ENCODE results near the gene TIRAP. TPM values are rescaled to one million over a fixed set of nuclear protein-coding genes. Genes with fewer than 3 reads are reported as not detected.

TIRAP gene
- total RNA-seq, 1 experiment from 2014 or later = 11.9 TPM

DNA sequence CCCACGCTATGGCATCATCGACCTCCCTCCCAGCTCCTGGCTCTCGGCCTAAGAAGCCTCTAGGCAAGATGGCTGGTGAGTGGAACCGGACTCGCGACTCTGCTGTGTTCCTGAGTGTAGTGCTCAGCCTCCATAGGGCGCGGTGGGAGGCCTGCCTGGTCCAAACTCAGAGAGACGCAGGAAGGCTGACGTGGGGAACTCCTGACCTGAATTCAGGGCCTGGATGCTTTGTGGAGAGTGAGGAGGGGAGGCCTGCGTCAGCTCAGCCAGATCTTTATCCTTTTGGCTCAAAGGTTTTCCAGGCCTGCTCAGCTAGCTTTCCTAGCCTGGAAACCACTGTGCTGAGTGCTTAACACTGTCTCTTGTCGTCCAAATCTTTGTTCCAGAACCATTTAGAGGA is 8.0 kb downstream of the TIRAP start:
- Mint-ChIP-seq H3K27me3 (ENCODE audit: insufficient read depth, unreplicated experiment) (no peaks in the 10 kb centered on the region), H3K9me3 (ENCODE audit: unreplicated experiment) (no peaks in the 10 kb centered on the region), H3K4me3 (ENCODE audit: unreplicated experiment) (no peak overlapping the region), H3K4me1 (ENCODE audit: insufficient read depth, unreplicated experiment) (no peaks in the 10 kb centered on the region), H3K36me3 (ENCODE audit: insufficient read depth, unreplicated experiment) (peaks cover 50% of the 10 kb centered on the region), H3K27ac (ENCODE audit: low read depth, unreplicated experiment) (no peak overlapping the region)
- ChIA-PET POLR2A (interaction anchor here (1.1 kb wide), 1 partner anchor 13 kb away, joined by 5 read pairs; the partner anchor contains the start of gene DCPS), CTCF (interaction anchor here (0.7 to 1.3 kb wide), 3 partner anchors 19 to 33 kb away, joined by 3 to 9 read pairs (median 4); no protein-coding TSS in a partner anchor)
- intact Hi-C loops (cut with micrococcal nuclease) = no loop called here
- DNase-seq (ENCODE audit: unreplicated experiment) = no peak
- no TSS peak for BruUV-seq (replicated peaks)
- TF ChIP-seq, protein P1, sequence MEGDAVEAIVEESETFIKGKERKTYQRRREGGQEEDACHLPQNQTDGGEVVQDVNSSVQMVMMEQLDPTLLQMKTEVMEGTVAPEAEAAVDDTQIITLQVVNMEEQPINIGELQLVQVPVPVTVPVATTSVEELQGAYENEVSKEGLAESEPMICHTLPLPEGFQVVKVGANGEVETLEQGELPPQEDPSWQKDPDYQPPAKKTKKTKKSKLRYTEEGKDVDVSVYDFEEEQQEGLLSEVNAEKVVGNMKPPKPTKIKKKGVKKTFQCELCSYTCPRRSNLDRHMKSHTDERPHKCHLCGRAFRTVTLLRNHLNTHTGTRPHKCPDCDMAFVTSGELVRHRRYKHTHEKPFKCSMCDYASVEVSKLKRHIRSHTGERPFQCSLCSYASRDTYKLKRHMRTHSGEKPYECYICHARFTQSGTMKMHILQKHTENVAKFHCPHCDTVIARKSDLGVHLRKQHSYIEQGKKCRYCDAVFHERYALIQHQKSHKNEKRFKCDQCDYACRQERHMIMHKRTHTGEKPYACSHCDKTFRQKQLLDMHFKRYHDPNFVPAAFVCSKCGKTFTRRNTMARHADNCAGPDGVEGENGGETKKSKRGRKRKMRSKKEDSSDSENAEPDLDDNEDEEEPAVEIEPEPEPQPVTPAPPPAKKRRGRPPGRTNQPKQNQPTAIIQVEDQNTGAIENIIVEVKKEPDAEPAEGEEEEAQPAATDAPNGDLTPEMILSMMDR (IDR thresholded peaks at IDR 0.05; ENCODE audit: unreplicated experiment) = no peak

- CTCF ChIA-PET = interaction anchor here (0.7 to 1.3 kb wide), 3 partner anchors 17 to 187 kb away, joined by 3 to 5 read pairs (median 4); no protein-coding TSS in a partner anchor
- intact Hi-C loops (cut with micrococcal nuclease) = no loop called here
- TF ChIP-seq, protein P1 (IDR thresholded peaks at IDR 0.05; ENCODE audit: unreplicated experiment) = no peak
- no peak overlapping the region for H3K4me3 Mint-ChIP-seq (ENCODE audit: unreplicated experiment)
- no peak for DNase-seq (ENCODE audit: unreplicated experiment)
- POLR2A ChIA-PET = no interaction called here
- peaks cover 50% of the 10 kb centered on the region for H3K36me3 Mint-ChIP-seq (ENCODE audit: insufficient read depth, unreplicated experiment)
- peak overlapping the region; percentile 35 for H3K27ac Mint-ChIP-seq (ENCODE audit: low read depth, unreplicated experiment)
- peaks cover 6% of the 10 kb centered on the region for H3K4me1 Mint-ChIP-seq (ENCODE audit: insufficient read depth, unreplicated experiment)
- H3K9me3 Mint-ChIP-seq (ENCODE audit: unreplicated experiment) = no peaks in the 10 kb centered on the region
- BruUV-seq (replicated peaks) = TSS peak; percentile 15
- H3K27me3 Mint-ChIP-seq (ENCODE audit: insufficient read depth, unreplicated experiment) = no peaks in the 10 kb centered on the region
Observed at GRCh38 chr11:126293726-126294125, 10.8 kb downstream of the TIRAP start.

DNA sequence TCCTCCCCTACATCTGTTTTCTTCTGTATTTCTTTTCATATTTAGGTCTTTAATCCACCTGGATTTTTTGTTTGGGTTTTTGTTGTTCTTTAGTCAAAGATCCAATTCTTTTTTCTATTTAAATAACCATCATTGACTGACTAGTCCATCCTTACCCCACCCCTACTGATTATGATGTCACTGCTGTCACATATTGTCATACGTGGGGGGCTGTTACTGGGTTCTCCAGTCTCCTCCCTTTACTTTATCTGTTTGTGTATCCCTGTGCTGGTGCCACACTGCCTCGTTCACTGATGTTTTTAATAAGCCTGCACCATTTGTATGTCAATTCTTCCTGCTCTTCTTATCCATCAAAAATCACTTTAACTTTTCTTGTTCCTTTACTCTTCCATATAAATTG is 14.1 kb downstream of the TIRAP start:
- CTCF ChIA-PET = no interaction called here
- no peaks in the 10 kb centered on the region for H3K9me3 Mint-ChIP-seq (ENCODE audit: unreplicated experiment)
- intact Hi-C loops (cut with micrococcal nuclease) = no loop called here
- no peak for DNase-seq (ENCODE audit: unreplicated experiment)
- no TSS peak for BruUV-seq (replicated peaks)
- no peak overlapping the region for H3K27ac Mint-ChIP-seq (ENCODE audit: low read depth, unreplicated experiment)
- H3K27me3 Mint-ChIP-seq (ENCODE audit: insufficient read depth, unreplicated experiment) = no peaks in the 10 kb centered on the region
- POLR2A ChIA-PET = no interaction called here
- peaks cover 6% of the 10 kb centered on the region for H3K4me1 Mint-ChIP-seq (ENCODE audit: insufficient read depth, unreplicated experiment)
- H3K36me3 Mint-ChIP-seq (ENCODE audit: insufficient read depth, unreplicated experiment) = peaks cover 32% of the 10 kb centered on the region
- no peak overlapping the region for H3K4me3 Mint-ChIP-seq (ENCODE audit: unreplicated experiment)
- TF ChIP-seq, protein P1 (IDR thresholded peaks at IDR 0.05; ENCODE audit: unreplicated experiment) = no peak

- BruUV-seq (replicated peaks) = no TSS peak
- H3K9me3 Mint-ChIP-seq (ENCODE audit: unreplicated experiment) = no peaks in the 10 kb centered on the region
- intact Hi-C loops (cut with micrococcal nuclease) = loop anchor here (1.0 kb wide), 1 partner anchor 36 kb away; the partner anchor contains the start of gene SRPRA
Observed at GRCh38 chr11:126303623-126304456, 20.9 kb downstream of the TIRAP start, which contains the start of gene DCPS. Gene DCPS (plus strand): TSS chr11:126304060. CDS start chr11:126304081, 21 bp downstream.

More at GRCh38 chr11:126303623-126304456, 20.9 kb downstream of the TIRAP start, which contains the start of gene DCPS:
- POLR2A ChIA-PET = interaction anchor here (0.6 to 2.3 kb wide), 12 partner anchors 9 to 177 kb away, joined by 3 to 14 read pairs (median 4); partner anchors contain the start of genes FOXRED1 and SRPRA
- Mint-ChIP-seq H3K4me3 (ENCODE audit: unreplicated experiment) (peak within 1 kb of the TSS; percentile 89), H3K27me3 (ENCODE audit: insufficient read depth, unreplicated experiment) (no peaks in the 10 kb centered on the region), H3K36me3 (ENCODE audit: insufficient read depth, unreplicated experiment) (peaks cover 48% of the 10 kb centered on the region), H3K4me1 (ENCODE audit: insufficient read depth, unreplicated experiment) (peaks cover 6% of the 10 kb centered on the region), H3K27ac (ENCODE audit: low read depth, unreplicated experiment) (peak within 1 kb of the TSS; percentile 79)
- TF ChIP-seq, protein P1 (IDR thresholded peaks at IDR 0.05; ENCODE audit: unreplicated experiment) = no peak
- CTCF ChIA-PET = interaction anchor here (0.7 to 3.4 kb wide), 3 partner anchors 128 to 381 kb away, joined by 3 to 29 read pairs (median 3); no protein-coding TSS in a partner anchor
- peak; percentile 88 for DNase-seq (ENCODE audit: unreplicated experiment)

Measured in MCF 10A (cell line).